Keratinocyte (primary cell): Measurements from ENCODE around the gene BTN2A1. TPM values are rescaled to one million over a fixed set of nuclear protein-coding genes. Genes with fewer than 3 reads are reported as not detected.

ENCODE experiments used
- DNase-seq: peaks from one replicate; pipeline ENCODE4 v3.0.0-alpha.2; 2011; ENCODE audit warnings: low read depth, missing footprints, low spot score
- FAIRE-seq: peaks from 2 replicates; lab custom pipeline; 2011; peaks lifted over from hg19 to GRCh38; lab: Jason Lieb, UNC
- H2AFZ ChIP-seq: 2 replicates; pipeline ENCODE4 v1.6.0; 2012; ENCODE audit warnings: low read length, control low read depth, inconsistent platforms; ENCODE audit not compliant: control insufficient read depth
- H3K27ac ChIP-seq: 2 replicates; pipeline ENCODE4 v1.5.1; 2011; ENCODE audit warnings: low read length; ENCODE audit not compliant: control insufficient read depth, insufficient read depth
- H3K27me3 ChIP-seq: 3 replicates; pipeline ENCODE4 v1.6.0; 2011; ENCODE audit warnings: low read length; ENCODE audit not compliant: control insufficient read depth, insufficient read depth; ENCODE audit errors: extremely low read depth
- H3K36me3 ChIP-seq, 2 experiments: 2 replicates in 1 of 2; 3 replicates in 1 of 2; pipeline ENCODE4 v1.5.1; 2011; ENCODE audit warnings: low read length in 2 of 2, mild to moderate bottlenecking in 1 of 2; ENCODE audit not compliant: control insufficient read depth in 2 of 2, insufficient read depth in 2 of 2; ENCODE audit errors: extremely low read depth in 1 of 2
- H3K4me1 ChIP-seq: 3 replicates; pipeline ENCODE4 v1.5.1; 2011; ENCODE audit warnings: low read length; ENCODE audit not compliant: control insufficient read depth, insufficient read depth; ENCODE audit errors: extremely low read depth
- H3K4me2 ChIP-seq: 3 replicates; pipeline ENCODE4 v1.6.0; 2011; ENCODE audit warnings: low read depth, low read length; ENCODE audit not compliant: control insufficient read depth, insufficient read depth; ENCODE audit errors: extremely low read depth
- H3K4me3 ChIP-seq, 3 experiments: fragments of 200-600 bp in 1 of 3; sonication (generic) in 1 of 3; 2 replicates in 2 of 3; 3 replicates in 1 of 3; pipeline ENCODE4 v1.5.1; 2011 to 2016; ENCODE audit warnings: low read length in 3 of 3, mild to moderate bottlenecking in 3 of 3, control low read depth in 2 of 3, inconsistent platforms in 1 of 3, low read depth in 1 of 3, mixed read lengths in 1 of 3, mixed run types in 1 of 3, moderate library complexity in 1 of 3; ENCODE audit not compliant: control insufficient read depth in 2 of 3, insufficient read depth in 2 of 3; ENCODE audit errors: extremely low read depth in 1 of 3
- H3K79me2 ChIP-seq: 2 replicates; pipeline ENCODE4 v1.6.0; 2012; ENCODE audit warnings: low read length; ENCODE audit not compliant: control insufficient read depth, insufficient read depth
- H3K9ac ChIP-seq: 3 replicates; pipeline ENCODE4 v1.6.0; 2011; ENCODE audit warnings: low read length; ENCODE audit not compliant: control insufficient read depth, insufficient read depth; ENCODE audit errors: extremely low read depth
- H3K9me1 ChIP-seq: 3 replicates; pipeline ENCODE4 v1.6.0; 2011; ENCODE audit warnings: low read length; ENCODE audit not compliant: control insufficient read depth, insufficient read depth; ENCODE audit errors: extremely low read depth
- H3K9me3 ChIP-seq: 2 replicates; pipeline ENCODE4 v1.5.1; 2012; ENCODE audit warnings: low read depth, low read length; ENCODE audit not compliant: control insufficient read depth
- H4K20me1 ChIP-seq: 3 replicates; pipeline ENCODE4 v1.6.0; 2011; ENCODE audit warnings: low read length; ENCODE audit not compliant: control insufficient read depth, insufficient read depth; ENCODE audit errors: extremely low read depth
- CTCF ChIP-seq, 3 experiments: IDR thresholded peaks in 1 of 3; conservative IDR thresholded peaks in 1 of 3; optimal IDR thresholded peaks in 1 of 3; 2 replicates in 2 of 3; 3 replicates in 1 of 3; pipeline versions ENCODE3 to v1.5.1; 2011; ENCODE audit warnings: low read length in 3 of 3, mild to moderate bottlenecking in 3 of 3, moderate library complexity in 2 of 3, control low read depth in 1 of 3, inconsistent platforms in 1 of 3; ENCODE audit not compliant: insufficient read depth in 2 of 3; ENCODE audit errors: extremely low read depth in 1 of 3
- EZH2 ChIP-seq: IDR thresholded peaks from one replicate; pipeline ENCODE4 v1.6.1; 2012; ENCODE audit warnings: inconsistent platforms, mild to moderate bottlenecking, low read length, moderate library complexity
- dilution Hi-C: fragments of 300-500 bp; cut with MboI; formaldehyde crosslinking; loops from one replicate; pipeline ENCODE4 v1.7.0; 2020; ENCODE audit warnings: low sequenced_read_pairs; ENCODE audit not compliant: extremely low pct_ligation_motif_present
- polyA plus RNA-seq, 5 experiments: library from polyadenylated mRNA; depleted of rRNA in 3 of 5; stranded (reverse) in 3 of 5; stranded (forward) in 1 of 5; unstranded in 1 of 5; fragments of >200 nt; gene quantifications; 1 replicate in 1 of 5; 2 replicates in 3 of 5; 3 replicates in 1 of 5; pipeline versions ENCODE4 v1.2.1 to v1.2.3, GENCODE V29; 2011 to 2012; ENCODE audit warnings: missing spikeins in 2 of 5, low read depth in 1 of 5, low replicate concordance in 1 of 5

BTN2A1 gene
- polyA plus RNA-seq, 1 donor (not counting 4 experiments of a cell fraction or from before 2014, with no cell fraction given) = 13.9 TPM

- dilution Hi-C loops = no loop called here
- no peaks in the 10 kb centered on the region for H3K4me1 ChIP-seq
- no peak for FAIRE-seq
These were observed 29.7 kb downstream of the BTN2A1 start for GRCh38 chr6:26487466-26487865.

GRCh38 chr6:26489996-26490964 lies 32.5 kb downstream of the BTN2A1 start:
- no peaks in the 10 kb centered on the region for H3K36me3 ChIP-seq
- FAIRE-seq = no peak
- no peak overlapping the region for H2AFZ ChIP-seq
- H3K27me3 ChIP-seq = peaks cover 7% of the 10 kb centered on the region
- no peak for DNase-seq
- H3K4me1 ChIP-seq = no peaks in the 10 kb centered on the region
- H3K4me2 ChIP-seq = no peak overlapping the region
- dilution Hi-C loops = no loop called here
- H3K9me1 ChIP-seq = no peaks in the 10 kb centered on the region
- no peak overlapping the region for H3K4me3 ChIP-seq
- TF ChIP-seq CTCF (optimal IDR thresholded peaks at IDR 0.05 in 1 of 3, IDR thresholded peaks at IDR 0.05 in 1 of 3, conservative IDR thresholded peaks at IDR 0.05 in 1 of 3; ENCODE audit: extremely low read depth in 1 of 3, insufficient read depth in 2 of 3, low read length in 3 of 3) (no peak), EZH2 (no peak)
- no peaks in the 10 kb centered on the region for H3K9me3 ChIP-seq
- no peaks in the 10 kb centered on the region for H3K79me2 ChIP-seq
- no peaks in the 10 kb centered on the region for H4K20me1 ChIP-seq
- H3K27ac ChIP-seq = no peak overlapping the region
- H3K9ac ChIP-seq = no peak overlapping the region

More at GRCh38 chr6:26487466-26487865, 29.7 kb downstream of the BTN2A1 start:
- H3K9me3 ChIP-seq = no peaks in the 10 kb centered on the region
- H2AFZ ChIP-seq = no peak overlapping the region
- H3K27me3 ChIP-seq = no peaks in the 10 kb centered on the region
- no peak for TF ChIP-seq CTCF (optimal IDR thresholded peaks at IDR 0.05 in 1 of 3, IDR thresholded peaks at IDR 0.05 in 1 of 3, conservative IDR thresholded peaks at IDR 0.05 in 1 of 3; ENCODE audit: extremely low read depth in 1 of 3, insufficient read depth in 2 of 3, low read length in 3 of 3)
- TF ChIP-seq EZH2 = no peak
- no peaks in the 10 kb centered on the region for H3K79me2 ChIP-seq
- no peaks in the 10 kb centered on the region for H4K20me1 ChIP-seq
- no peak overlapping the region for H3K4me3 ChIP-seq
- no peaks in the 10 kb centered on the region for H3K36me3 ChIP-seq
- H3K27ac ChIP-seq = no peak overlapping the region
- H3K9me1 ChIP-seq = no peaks in the 10 kb centered on the region
- DNase-seq = no peak
- H3K9ac ChIP-seq = no peak overlapping the region
- no peak overlapping the region for H3K4me2 ChIP-seq
